ENCODE results near the gene SMURF1. TPM values are rescaled to one million over a fixed set of nuclear protein-coding genes. Genes with fewer than 3 reads are reported as not detected.

Gene SMURF1
- total RNA-seq, 2 donors from 2014 or later: 16.9 to 31.3 TPM

- Histone ChIP-seq H3K27ac (peak overlapping the region; percentile 37 to 97 (median 93)), H3K27me3 (no peaks in the 10 kb centered on the region), H3K9me3 (no peaks in the 10 kb centered on the region), H3K36me3 (replicated peaks in 1 of 2; ENCODE audit: insufficient read depth in 1 of 2, low read depth in 2 of 2) (no peaks in the 10 kb centered on the region), H3K4me1 (peaks cover 92% of the 10 kb centered on the region), H3K4me3 (no peak overlapping the region)
- TF ChIP-seq POLR2A (IDR thresholded peaks at IDR 0.05): no peak
- no peak for TF ChIP-seq CTCF (IDR thresholded peaks at IDR 0.05)
- no peak for ATAC-seq
- no peak for DNase-seq
- intact Hi-C loops (cut with DNase I): no loop called here
These were observed 49.5 kb downstream of the SMURF1 start for GRCh38 chr7:99094401-99094800.

- Histone ChIP-seq H3K27ac (peak overlapping the region; percentile 44 to 89 (median 84)), H3K36me3 (replicated peaks in 1 of 2; ENCODE audit: insufficient read depth in 1 of 2, low read depth in 2 of 2) (no peaks in the 10 kb centered on the region), H3K9me3 (no peaks in the 10 kb centered on the region), H3K4me1 (peaks cover 86% of the 10 kb centered on the region), H3K4me3 (no peak overlapping the region), H3K27me3 (no peaks in the 10 kb centered on the region)
- ATAC-seq (peak; percentile 62), DNase-seq (peak; percentile 70 to 89 (median 74))
- no peak for TF ChIP-seq POLR2A (IDR thresholded peaks at IDR 0.05)
- no peak for TF ChIP-seq CTCF (IDR thresholded peaks at IDR 0.05)
- intact Hi-C loops (cut with DNase I): no loop called here
- WGBS, 2 donors: 20 to 24% methylated on average over 11 of the region's 11 CpGs
These were observed 51.7 kb downstream of the SMURF1 start for GRCh38 chr7:99092064-99092720.

GRCh38 chr7:99090771-99091542 lies 53.0 kb downstream of the SMURF1 start:
- Histone ChIP-seq H3K36me3 (replicated peaks in 1 of 2; ENCODE audit: insufficient read depth in 1 of 2, low read depth in 2 of 2) (no peaks in the 10 kb centered on the region), H3K4me1 (peaks cover 73% of the 10 kb centered on the region), H3K27ac (peak overlapping the region in 3 of 4 donors; percentile 83 to 89 (median 84)), H3K9me3 (no peaks in the 10 kb centered on the region), H3K4me3 (no peak overlapping the region), H3K27me3 (no peaks in the 10 kb centered on the region)
- TF ChIP-seq CTCF (IDR thresholded peaks at IDR 0.05) (no peak), POLR2A (IDR thresholded peaks at IDR 0.05) (no peak)
- 73 to 78% methylated on average over 6 of the region's 6 CpGs for WGBS, 2 donors
- intact Hi-C loops (cut with DNase I): no loop called here
- ATAC-seq (peak; percentile 25), DNase-seq (peak in 2 of 4 donors; percentile 33 to 43)

GRCh38 chr7:99089914-99090629 lies 53.8 kb downstream of the SMURF1 start:
- Histone ChIP-seq H3K36me3 (replicated peaks in 1 of 2; ENCODE audit: insufficient read depth in 1 of 2, low read depth in 2 of 2) (no peaks in the 10 kb centered on the region), H3K4me1 (peaks cover 64% of the 10 kb centered on the region), H3K27me3 (no peaks in the 10 kb centered on the region), H3K9me3 (no peaks in the 10 kb centered on the region), H3K4me3 (no peak overlapping the region), H3K27ac (peak overlapping the region; percentile 65 to 89 (median 84))
- DNase-seq: peak; percentile 75 to 87 (median 80)
- peak; percentile 80 for ATAC-seq
- intact Hi-C loops (cut with DNase I): loop anchor here (10.0 kb wide), 1 partner anchor 45 kb away; no protein-coding TSS in a partner anchor
- 30 to 41% methylated on average over 7 of the region's 7 CpGs for WGBS, 2 donors
- TF ChIP-seq CTCF (IDR thresholded peaks at IDR 0.05) (no peak), POLR2A (IDR thresholded peaks at IDR 0.05) (peak in 2 of 3 donors; percentile 40)

Measured in body of pancreas (tissue), 4 donors.